ENCODE data around the gene MEI4. TPM values are rescaled to one million over a fixed set of nuclear protein-coding genes. Genes with fewer than 3 reads are reported as not detected.

Gene MEI4
- total and polyA plus RNA-seq, 2 of the 4 experiments (the other 2 are of a cell fraction), result not detected

- Histone ChIP-seq H3K79me1 (ENCODE audit: low read depth in 1 of 2, low read length in 2 of 2) (no peaks in the 10 kb centered on the region), H2AK5ac (ENCODE audit: low read depth, low read length) (no peak overlapping the region), H4K5ac (ENCODE audit: low read depth, low read length) (no peak overlapping the region), H3K4me1 (ENCODE audit: control insufficient read depth, insufficient read depth, low read length) (no peaks in the 10 kb centered on the region), H4K8ac (ENCODE audit: low read depth in 2 of 2, low read length in 2 of 2) (no peak overlapping the region), H2BK120ac (ENCODE audit: low read depth, low read length) (no peak overlapping the region), H2BK5ac (ENCODE audit: low read depth, low read length, poor library complexity, severe bottlenecking) (no peak overlapping the region), H3K23ac (ENCODE audit: low read depth, low read length) (no peak overlapping the region), H3K18ac (ENCODE audit: low read depth, low read length) (no peak overlapping the region), H2BK15ac (ENCODE audit: low read depth, low read length) (no peak overlapping the region), H3K4ac (ENCODE audit: low read depth, low read length) (no peak overlapping the region), H4K91ac (ENCODE audit: insufficient read depth, low read depth, low read length) (no peak overlapping the region), H2BK20ac (ENCODE audit: low read depth, low read length) (no peak overlapping the region), H3K56ac (ENCODE audit: extremely low read depth, insufficient read depth, low read length) (no peak overlapping the region), H2AK9ac (replicated peaks; ENCODE audit: low read depth, low read length, poor library complexity) (no peak overlapping the region), H4K20me1 (ENCODE audit: insufficient read depth, low read length) (no peaks in the 10 kb centered on the region), H3K4me2 (ENCODE audit: low read depth, low read length) (no peak overlapping the region), H3K14ac (replicated peaks; ENCODE audit: low read depth, low read length) (no peak overlapping the region), H3K27ac (ENCODE audit: insufficient read depth, low read length) (no peak overlapping the region), H3K9me3 (ENCODE audit: control insufficient read depth, insufficient read depth, low read length) (peaks cover 4% of the 10 kb centered on the region; the same call in 1 of the 2 replicates), H3K36me3 (ENCODE audit: control insufficient read depth, insufficient read depth, low read length) (no peaks in the 10 kb centered on the region), H3K9ac (ENCODE audit: low read depth, low read length) (no peak overlapping the region), H3K4me3 (ENCODE audit: insufficient read depth, low read depth, low read length) (no peak overlapping the region), H3K9me1 (ENCODE audit: insufficient read depth, low read length) (no peaks in the 10 kb centered on the region), H2AFZ (replicated peaks; ENCODE audit: low read length, poor library complexity) (no peak overlapping the region), H3K27me3 (ENCODE audit: control insufficient read depth, insufficient read depth, low read length) (no peaks in the 10 kb centered on the region)
- intact Hi-C loops (cut with micrococcal nuclease) (no loop called here), in situ Hi-C loops (cut with MboI; ENCODE audit: low sequenced_read_pairs) (no loop called here), dilution Hi-C loops (cut with HindIII; ENCODE audit: low sequenced_read_pairs, unreplicated experiment) (no loop called here)
- ChIA-PET POLR2A (ENCODE audit: unreplicated experiment) (no interaction called here), CTCF (no interaction called here)
- TF ChIP-seq ELK1 (IDR thresholded peaks at IDR 0.05; ENCODE audit: borderline replicate concordance, low read depth, low read length) (no peak), CHD1 (IDR thresholded peaks at IDR 0.05; ENCODE audit: low read depth, low read length) (no peak), MAZ (IDR thresholded peaks at IDR 0.05; ENCODE audit: borderline replicate concordance, low read depth, low read length) (no peak), USF2 (IDR thresholded peaks at IDR 0.05; ENCODE audit: low read depth, low read length) (no peak), NFE2L2 (IDR thresholded peaks at IDR 0.05; ENCODE audit: low read depth, low read length) (no peak), RCOR1 (IDR thresholded peaks at IDR 0.05; ENCODE audit: insufficient replicate concordance, low read length) (no peak), RFX5 (IDR thresholded peaks at IDR 0.05; ENCODE audit: low read depth, low read length) (no peak), CEBPB (IDR thresholded peaks at IDR 0.05; ENCODE audit: low read depth, low read length) (no peak), RAD21 (IDR thresholded peaks at IDR 0.05; ENCODE audit: low read length) (no peak), MAFK (IDR thresholded peaks at IDR 0.05; ENCODE audit: low read depth, low read length) (no peak), FOS (IDR thresholded peaks at IDR 0.05; ENCODE audit: low read depth, low read length) (no peak)
- no TSS peak for BruUV-seq (replicated peaks)
- DNase-seq, result no peak
- no peak for ATAC-seq (ENCODE audit: low read depth)
These were observed 977 bp downstream of the MEI4 start for GRCh38 chr6:77653816-77654215.
